LNCaP clone FGC (cell line): ENCODE results near the gene BMPR1A.

Experiments used
- DNase-seq: peaks from one replicate; pipeline ENCODE4 v3.0.0-alpha.2; 2011; ENCODE audit warnings: low read depth
- H3K4me3 ChIP-seq: 2 replicates; pipeline ENCODE4 v1.5.1; 2011; ENCODE audit warnings: mild to moderate bottlenecking, low read depth, low read length, control low read depth
- CTCF ChIP-seq: IDR thresholded peaks from 2 replicates; pipeline ENCODE4 v1.5.1; 2012; ENCODE audit warnings: mild to moderate bottlenecking; ENCODE audit not compliant: control insufficient read depth, insufficient read depth; ENCODE audit errors: extremely low read depth

Gene BMPR1A

GRCh38 chr10:86786368-86786767 is 29.9 kb downstream of the BMPR1A start:
- no peak for DNase-seq
- H3K4me3 ChIP-seq: no peak overlapping the region
- no peak for TF ChIP-seq CTCF

- no peak overlapping the region for H3K4me3 ChIP-seq
- no peak for TF ChIP-seq CTCF
- no peak for DNase-seq
These were observed 34.0 kb downstream of the BMPR1A start for GRCh38 chr10:86790394-86790793.

- H3K4me3 ChIP-seq: no peak overlapping the region
- no peak for DNase-seq
- no peak for TF ChIP-seq CTCF
These were observed 36.2 kb downstream of the BMPR1A start for GRCh38 chr10:86792461-86793167.

- TF ChIP-seq CTCF: no peak
- no peak overlapping the region for H3K4me3 ChIP-seq
- no peak for DNase-seq
These were observed 37.3 kb downstream of the BMPR1A start for GRCh38 chr10:86793696-86794095.

GRCh38 chr10:86795353-86795752 is 38.9 kb downstream of the BMPR1A start:
- no peak for DNase-seq
- no peak overlapping the region for H3K4me3 ChIP-seq

GRCh38 chr10:86798025-86798424 is 41.6 kb downstream of the BMPR1A start:
- H3K4me3 ChIP-seq: no peak overlapping the region
- TF ChIP-seq CTCF: no peak
- DNase-seq: no peak

More at GRCh38 chr10:86795353-86795752, 38.9 kb downstream of the BMPR1A start:
- TF ChIP-seq CTCF: no peak

- no peak for TF ChIP-seq CTCF
- DNase-seq: no peak
- no peak overlapping the region for H3K4me3 ChIP-seq
These were observed 42.2 kb downstream of the BMPR1A start for GRCh38 chr10:86798611-86799010.
